ENCODE data around the gene HMGB3. TPM values are rescaled to one million over a fixed set of nuclear protein-coding genes. Genes with fewer than 3 reads are reported as not detected.
A peak's percentile ranks its signal among the peaks of the same experiment; 100 is the strongest.

HMGB3 gene
- total and polyA plus RNA-seq, 2 experiments from 2014 or later = 22.2 to 55.1 TPM

DNA sequence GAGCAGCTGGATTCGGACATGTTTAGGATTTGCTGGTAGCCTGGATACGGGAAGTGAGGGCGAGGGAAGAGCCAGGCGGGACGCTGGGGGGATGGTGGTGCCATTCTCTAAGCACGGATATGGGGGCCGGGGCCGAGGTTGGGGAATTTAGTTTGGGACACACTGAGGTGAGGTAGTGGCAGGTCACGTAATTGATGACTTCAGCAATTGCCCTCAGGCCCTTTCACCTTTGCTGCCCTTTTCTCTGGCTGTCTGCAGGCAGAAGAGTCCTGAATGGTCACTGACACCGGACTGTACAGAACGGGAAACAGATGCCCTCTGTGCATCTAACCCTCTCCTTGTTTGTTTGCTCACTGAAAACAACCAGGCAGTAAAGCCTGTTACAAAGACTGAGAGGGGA, 16.9 kb upstream of the HMGB3 start:
- no peaks in the 10 kb centered on the region for H3K27me3 ChIP-seq
- H3K4me3 ChIP-seq = no peak overlapping the region
- H3K4me1 ChIP-seq (ENCODE audit: insufficient read depth) = peaks cover 9% of the 10 kb centered on the region
- 50% methylated on average over 11 of the region's 11 CpGs for WGBS (ENCODE audit: low lambda C conversion rate, missing lambda C conversion rate)
- no peaks in the 10 kb centered on the region for H4K20me1 ChIP-seq (ENCODE audit: insufficient read depth, poor library complexity, severe bottlenecking)
- no peaks in the 10 kb centered on the region for H3K9me2 ChIP-seq (replicated peaks; ENCODE audit: insufficient read depth)
- no peaks in the 10 kb centered on the region for H3K36me3 ChIP-seq (replicated peaks; ENCODE audit: insufficient read depth, low read depth)
- H3K4me2 ChIP-seq = peak overlapping the region; percentile 54
- no peak for DNase-seq (ENCODE audit: low spot score)
- no peak overlapping the region for H2AFZ ChIP-seq
- no peaks in the 10 kb centered on the region for H3K79me2 ChIP-seq
- TF ChIP-seq, protein P1, sequence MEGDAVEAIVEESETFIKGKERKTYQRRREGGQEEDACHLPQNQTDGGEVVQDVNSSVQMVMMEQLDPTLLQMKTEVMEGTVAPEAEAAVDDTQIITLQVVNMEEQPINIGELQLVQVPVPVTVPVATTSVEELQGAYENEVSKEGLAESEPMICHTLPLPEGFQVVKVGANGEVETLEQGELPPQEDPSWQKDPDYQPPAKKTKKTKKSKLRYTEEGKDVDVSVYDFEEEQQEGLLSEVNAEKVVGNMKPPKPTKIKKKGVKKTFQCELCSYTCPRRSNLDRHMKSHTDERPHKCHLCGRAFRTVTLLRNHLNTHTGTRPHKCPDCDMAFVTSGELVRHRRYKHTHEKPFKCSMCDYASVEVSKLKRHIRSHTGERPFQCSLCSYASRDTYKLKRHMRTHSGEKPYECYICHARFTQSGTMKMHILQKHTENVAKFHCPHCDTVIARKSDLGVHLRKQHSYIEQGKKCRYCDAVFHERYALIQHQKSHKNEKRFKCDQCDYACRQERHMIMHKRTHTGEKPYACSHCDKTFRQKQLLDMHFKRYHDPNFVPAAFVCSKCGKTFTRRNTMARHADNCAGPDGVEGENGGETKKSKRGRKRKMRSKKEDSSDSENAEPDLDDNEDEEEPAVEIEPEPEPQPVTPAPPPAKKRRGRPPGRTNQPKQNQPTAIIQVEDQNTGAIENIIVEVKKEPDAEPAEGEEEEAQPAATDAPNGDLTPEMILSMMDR (IDR thresholded peaks at IDR 0.05; ENCODE audit: poor library complexity) = no peak
- H3K27ac ChIP-seq = no peak overlapping the region
- no peaks in the 10 kb centered on the region for H3K9me3 ChIP-seq (ENCODE audit: low read depth)

DNA sequence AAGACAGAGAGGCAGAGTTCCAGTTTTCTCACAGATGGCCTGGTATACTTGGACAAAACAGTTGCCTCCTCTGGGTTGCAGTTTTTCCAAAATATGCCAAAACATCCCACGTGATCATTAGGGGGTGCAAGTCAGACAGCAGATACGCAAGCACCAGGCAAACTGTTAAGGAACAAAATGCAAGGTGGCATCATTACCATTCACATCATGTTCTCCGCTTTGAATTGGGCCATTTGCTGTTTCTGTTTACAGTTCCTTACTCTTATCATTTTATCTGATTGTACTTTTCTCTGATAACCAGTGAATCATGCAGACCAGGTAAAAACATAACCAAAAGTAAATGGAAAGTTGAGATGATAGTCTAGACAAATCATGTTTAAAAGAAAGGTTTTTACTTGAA, 16.4 kb upstream of the HMGB3 start:
- H3K4me1 ChIP-seq (ENCODE audit: insufficient read depth) = peaks cover 9% of the 10 kb centered on the region
- WGBS (ENCODE audit: low lambda C conversion rate, missing lambda C conversion rate) = 50% methylated on average over 3 of the region's 3 CpGs
- no peak overlapping the region for H2AFZ ChIP-seq
- no peaks in the 10 kb centered on the region for H3K79me2 ChIP-seq
- DNase-seq (ENCODE audit: low spot score) = no peak
- H3K4me2 ChIP-seq = peak overlapping the region; percentile 54
- no peaks in the 10 kb centered on the region for H3K9me2 ChIP-seq (replicated peaks; ENCODE audit: insufficient read depth)
- H3K4me3 ChIP-seq = no peak overlapping the region
- H3K27me3 ChIP-seq = no peaks in the 10 kb centered on the region
- H3K36me3 ChIP-seq (replicated peaks; ENCODE audit: insufficient read depth, low read depth) = no peaks in the 10 kb centered on the region
- TF ChIP-seq, protein P1 (IDR thresholded peaks at IDR 0.05; ENCODE audit: poor library complexity) = no peak
- TF ChIP-seq EZH2phosphoT487 (IDR thresholded peaks at IDR 0.05; ENCODE audit: low read depth, severe bottlenecking, unreplicated experiment) (no peak), EZH2 (IDR thresholded peaks at IDR 0.05; ENCODE audit: borderline replicate concordance) (no peak)
- no peaks in the 10 kb centered on the region for H3K9me3 ChIP-seq (ENCODE audit: low read depth)
- no peaks in the 10 kb centered on the region for H4K20me1 ChIP-seq (ENCODE audit: insufficient read depth, poor library complexity, severe bottlenecking)
- H3K27ac ChIP-seq = peak overlapping the region; percentile 35

DNA sequence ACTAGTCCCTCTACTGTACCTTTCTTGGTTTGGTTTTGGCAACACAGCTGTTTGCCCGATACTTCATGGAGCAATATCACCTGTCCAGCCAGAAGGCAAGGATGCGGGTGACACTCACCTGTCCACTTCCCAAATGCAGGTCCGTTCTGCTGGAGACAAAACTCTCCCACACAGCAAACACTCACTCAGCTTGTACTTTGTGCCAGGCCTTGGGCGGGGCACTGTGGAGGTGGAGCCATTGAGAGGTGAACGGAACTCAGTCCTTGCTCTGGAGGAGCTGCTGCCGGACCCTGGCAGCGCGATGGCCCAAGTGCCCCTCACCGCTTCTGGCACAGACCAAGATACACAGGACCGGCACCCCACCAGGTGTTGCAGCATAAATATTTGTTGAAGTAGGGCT, 15.3 kb upstream of the HMGB3 start:
- peaks cover 9% of the 10 kb centered on the region for H3K4me1 ChIP-seq (ENCODE audit: insufficient read depth)
- no peaks in the 10 kb centered on the region for H3K9me3 ChIP-seq (ENCODE audit: low read depth)
- no peaks in the 10 kb centered on the region for H3K27me3 ChIP-seq
- H2AFZ ChIP-seq = no peak overlapping the region
- no peaks in the 10 kb centered on the region for H3K36me3 ChIP-seq (replicated peaks; ENCODE audit: insufficient read depth, low read depth)
- H3K79me2 ChIP-seq = no peaks in the 10 kb centered on the region
- TF ChIP-seq, protein P1 (IDR thresholded peaks at IDR 0.05; ENCODE audit: poor library complexity) = no peak
- no peak for TF ChIP-seq EZH2 (IDR thresholded peaks at IDR 0.05; ENCODE audit: borderline replicate concordance)
- TF ChIP-seq EZH2phosphoT487 (IDR thresholded peaks at IDR 0.05; ENCODE audit: low read depth, severe bottlenecking, unreplicated experiment) = no peak
- peak overlapping the region; percentile 53 for H3K4me2 ChIP-seq
- no peaks in the 10 kb centered on the region for H4K20me1 ChIP-seq (ENCODE audit: insufficient read depth, poor library complexity, severe bottlenecking)
- WGBS (ENCODE audit: low lambda C conversion rate, missing lambda C conversion rate) = 82% methylated on average over 10 of the region's 10 CpGs
- H3K9me2 ChIP-seq (replicated peaks; ENCODE audit: insufficient read depth) = no peaks in the 10 kb centered on the region
- H3K27ac ChIP-seq = peak overlapping the region; percentile 35
- H3K4me3 ChIP-seq = no peak overlapping the region
- DNase-seq (ENCODE audit: low spot score) = no peak

Data from hepatocyte (in vitro differentiated cells).